CD4-positive, alpha-beta T cell treated with Interferon gamma for 1 hour (primary cell): Measurements from ENCODE around the gene FIBCD1.
"Not testable (repeated sequence)": the region's sequence is repeated elsewhere in the genome, so short reads cannot be mapped to it uniquely, and the experiment has no call there.

Experiments used
- DNase-seq: peaks from one replicate; pipeline ENCODE4 v3.0.0-alpha.2; 2020

Gene FIBCD1

GRCh38 chr9:130921300-130921988 is 17.6 kb downstream of the FIBCD1 start:
- DNase-seq: no peak

GRCh38 chr9:130920762-130921299 is 18.2 kb downstream of the FIBCD1 start:
- no peak for DNase-seq

- no peak for DNase-seq
These were observed 18.8 kb downstream of the FIBCD1 start for GRCh38 chr9:130920233-130920632.

GRCh38 chr9:130919559-130920145 is 19.4 kb downstream of the FIBCD1 start:
- no peak for DNase-seq

- no peak for DNase-seq
These were observed 20.1 kb downstream of the FIBCD1 start for GRCh38 chr9:130918826-130919558.

- DNase-seq: no peak
These were observed 20.8 kb downstream of the FIBCD1 start for GRCh38 chr9:130918101-130918825.

- DNase-seq: no peak
These were observed 21.7 kb downstream of the FIBCD1 start for GRCh38 chr9:130917168-130917960.

GRCh38 chr9:130915096-130915447 is 24.0 kb downstream of the FIBCD1 start:
- DNase-seq: no peak

- no peak for DNase-seq
These were observed 24.5 kb downstream of the FIBCD1 start for GRCh38 chr9:130914417-130915095.

- DNase-seq: no peak
These were observed 25.2 kb downstream of the FIBCD1 start for GRCh38 chr9:130913599-130914416.

GRCh38 chr9:130912932-130913598 is 26.0 kb downstream of the FIBCD1 start:
- no peak for DNase-seq

GRCh38 chr9:130911254-130912049 is 27.6 kb downstream of the FIBCD1 start:
- no peak for DNase-seq

GRCh38 chr9:130910670-130911069 is 28.4 kb downstream of the FIBCD1 start:
- DNase-seq: not testable (repeated sequence)

GRCh38 chr9:130910041-130910440 is 29.0 kb downstream of the FIBCD1 start:
- DNase-seq: not testable (repeated sequence)

GRCh38 chr9:130908878-130909355 is 30.1 kb downstream of the FIBCD1 start:
- no peak for DNase-seq

GRCh38 chr9:130908146-130908877 is 30.7 kb downstream of the FIBCD1 start:
- no peak for DNase-seq

GRCh38 chr9:130906735-130907416 is 32.2 kb downstream of the FIBCD1 start:
- DNase-seq: no peak
